ENCODE data around the gene IQUB. TPM values are rescaled to one million over a fixed set of nuclear protein-coding genes. Genes with fewer than 3 reads are reported as not detected.
"Not testable (repeated sequence)": the region's sequence is repeated elsewhere in the genome, so short reads cannot be mapped to it uniquely, and the experiment has no call there.

The IQUB gene
- total RNA-seq, 4 donors from 2014 or later, result 0.94 to 18.5 (median 7.2) TPM

- WGBS, 2 donors (ENCODE audit: low coverage in 1 of 2), result 81 to 90% methylated on average over 1 of the region's 1 CpG
- H3K27me3 ChIP-seq, result no peaks in the 10 kb centered on the region
Measured at GRCh38 chr7:123415625-123416024, 118.8 kb downstream of the IQUB start.

GRCh38 chr7:123410273-123410904 is 124.0 kb downstream of the IQUB start:
- no peaks in the 10 kb centered on the region for H3K36me3 ChIP-seq
- TF ChIP-seq POLR2AphosphoS5 (IDR thresholded peaks at IDR 0.05), result peak; percentile 53
- TF ChIP-seq POLR2A (IDR thresholded peaks at IDR 0.05), result no peak
- peak overlapping the region; percentile 81 to 90 (median 84) for H3K27ac ChIP-seq
- peak; percentile 93 for ATAC-seq
- H3K9me3 ChIP-seq, result no peaks in the 10 kb centered on the region
- H3K4me1 ChIP-seq, result peaks cover 0 to 50% (median 27%) of the 10 kb centered on the region in 3 donors
- 0 to 14% methylated on average over 1 of the region's 1 CpG for WGBS, 2 donors (ENCODE audit: low coverage in 1 of 2)
- no peaks in the 10 kb centered on the region for H3K27me3 ChIP-seq
- H3K4me3 ChIP-seq, result no peak overlapping the region

More at GRCh38 chr7:123415625-123416024, 118.8 kb downstream of the IQUB start:
- Histone ChIP-seq H3K36me3 (no peaks in the 10 kb centered on the region), H3K4me1 (peaks cover 0 to 22% (median 3%) of the 10 kb centered on the region in 3 donors), H3K27ac (no peak overlapping the region), H3K9me3 (peaks cover 0 to 9% (median 0%) of the 10 kb centered on the region in 3 donors), H3K4me3 (no peak overlapping the region)
- TF ChIP-seq POLR2AphosphoS5 (IDR thresholded peaks at IDR 0.05) (no peak), EP300 (IDR thresholded peaks at IDR 0.05) (no peak), POLR2A (IDR thresholded peaks at IDR 0.05) (no peak), CTCF (IDR thresholded peaks at IDR 0.05) (no peak)
- no peak for ATAC-seq

- not testable (repeated sequence) for H3K27me3 ChIP-seq, H3K9me3 ChIP-seq, H3K4me3 ChIP-seq, H3K36me3 ChIP-seq
- 46% methylated on average over 3 of the region's 4 CpGs; no CpG with 5 or more reads in 1 of the 2 donors for WGBS, 2 donors (ENCODE audit: low coverage in 1 of 2)
- peak overlapping the region; percentile 81 to 90 (median 87) for H3K27ac ChIP-seq
- ATAC-seq, result peak; percentile 78
- TF ChIP-seq POLR2AphosphoS5 (IDR thresholded peaks at IDR 0.05), result peak; percentile 44
- H3K4me1 ChIP-seq, result peaks cover 0 to 50% (median 27%) of the 10 kb centered on the region in 3 donors
Measured at GRCh38 chr7:123407951-123408350, 126.4 kb downstream of the IQUB start.

Small RNAs within 50 kb of the gene (small RNA-seq; reads per million reads assigned to genes)
- gene RNU6-296P, result 0 reads per million in 4 donors

Other genes with a start within 250 kb of the IQUB start
- gene NDUFA5, start 23.2 kb upstream of the IQUB start, total RNA-seq, result 100 to 1,000 TPM in 2 of 4 donors, 10 to 100 TPM in 2; 65.4 to 172 (median 115) TPM
- not detected for gene ASB15, start 67.2 kb upstream of the IQUB start, total RNA-seq
- not detected for gene LMOD2, start 121.3 kb upstream of the IQUB start, total RNA-seq
- 10 to 100 TPM; 42.5 to 55.9 (median 47.9) TPM for gene WASL, start 214.4 kb upstream of the IQUB start, total RNA-seq